ENCODE measurements around the gene TRAK1.

GRCh38 chr3:42072831-42073301 lies 18.3 kb upstream of the TRAK1 start:
- TF ChIP-seq POLR2AphosphoS5 (IDR thresholded peaks at IDR 0.05), result no peak
- TF ChIP-seq, protein P1, sequence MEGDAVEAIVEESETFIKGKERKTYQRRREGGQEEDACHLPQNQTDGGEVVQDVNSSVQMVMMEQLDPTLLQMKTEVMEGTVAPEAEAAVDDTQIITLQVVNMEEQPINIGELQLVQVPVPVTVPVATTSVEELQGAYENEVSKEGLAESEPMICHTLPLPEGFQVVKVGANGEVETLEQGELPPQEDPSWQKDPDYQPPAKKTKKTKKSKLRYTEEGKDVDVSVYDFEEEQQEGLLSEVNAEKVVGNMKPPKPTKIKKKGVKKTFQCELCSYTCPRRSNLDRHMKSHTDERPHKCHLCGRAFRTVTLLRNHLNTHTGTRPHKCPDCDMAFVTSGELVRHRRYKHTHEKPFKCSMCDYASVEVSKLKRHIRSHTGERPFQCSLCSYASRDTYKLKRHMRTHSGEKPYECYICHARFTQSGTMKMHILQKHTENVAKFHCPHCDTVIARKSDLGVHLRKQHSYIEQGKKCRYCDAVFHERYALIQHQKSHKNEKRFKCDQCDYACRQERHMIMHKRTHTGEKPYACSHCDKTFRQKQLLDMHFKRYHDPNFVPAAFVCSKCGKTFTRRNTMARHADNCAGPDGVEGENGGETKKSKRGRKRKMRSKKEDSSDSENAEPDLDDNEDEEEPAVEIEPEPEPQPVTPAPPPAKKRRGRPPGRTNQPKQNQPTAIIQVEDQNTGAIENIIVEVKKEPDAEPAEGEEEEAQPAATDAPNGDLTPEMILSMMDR (IDR thresholded peaks at IDR 0.05 in 8 of 11, conservative IDR thresholded peaks at IDR 0.05 in 3 of 11), result no peak
